GM23338 (cell line): ENCODE results near the gene MROH7. TPM values are rescaled to one million over a fixed set of nuclear protein-coding genes. Genes with fewer than 3 reads are reported as not detected.
"Not testable (repeated sequence)": the region's sequence is repeated elsewhere in the genome, so short reads cannot be mapped to it uniquely, and the experiment has no call there.

ENCODE experiments used
- ATAC-seq: fragments of 200-7000 bp; cut with Tn5 transposase; 3 replicates; pipeline ENCODE4 v1.9.1; 2020
- DNase-seq: peaks from one replicate; pipeline ENCODE4 v3.0.0-alpha.2; 2015; ENCODE audit warnings: low spot score
- H2AFZ ChIP-seq: fragments of 200-600 bp; sonication (generic); 2 replicates; pipeline ENCODE4 v1.8.0; 2016; ENCODE audit warnings: antibody characterized with exemption, mild to moderate bottlenecking, moderate library complexity
- H3F3A ChIP-seq: fragments of 200-600 bp; sonication (generic); replicated peaks from 2 replicates; pipeline ENCODE4 v1.8.0; 2017; ENCODE audit warnings: antibody characterized with exemption, mixed run types, low read depth
- H3K27ac ChIP-seq: fragments of 200-600 bp; sonication (generic); 2 replicates; pipeline ENCODE4 v1.6.1; 2016; ENCODE audit warnings: low read depth
- H3K27me3 ChIP-seq: fragments of 200-600 bp; sonication (generic); 2 replicates; pipeline ENCODE4 v1.8.0; 2016; ENCODE audit warnings: mild to moderate bottlenecking, mixed run types, moderate library complexity; ENCODE audit not compliant: insufficient read depth
- H3K36me3 ChIP-seq: fragments of 200-600 bp; sonication (generic); 2 replicates; pipeline ENCODE4 v1.8.0; 2016; ENCODE audit warnings: mild to moderate bottlenecking; ENCODE audit not compliant: insufficient read depth
- H3K4me1 ChIP-seq: fragments of 200-600 bp; sonication (generic); 2 replicates; pipeline ENCODE4 v1.8.0; 2016; ENCODE audit warnings: mild to moderate bottlenecking, moderate library complexity; ENCODE audit not compliant: insufficient read depth
- H3K4me2 ChIP-seq: fragments of 200-600 bp; sonication (generic); 2 replicates; pipeline ENCODE4 v1.7.1; 2017; ENCODE audit warnings: mixed run types
- H3K4me3 ChIP-seq: fragments of 200-600 bp; sonication (generic); 2 replicates; pipeline ENCODE4 v1.6.1; 2016; ENCODE audit warnings: mixed run types
- H3K79me2 ChIP-seq: fragments of 200-600 bp; sonication (generic); replicated peaks from 2 replicates; pipeline ENCODE4 v1.8.0; 2017; ENCODE audit warnings: mild to moderate bottlenecking; ENCODE audit not compliant: insufficient read depth
- H3K9me2 ChIP-seq: fragments of 200-600 bp; sonication (generic); 2 replicates; pipeline ENCODE4 v1.8.0; 2017; ENCODE audit not compliant: insufficient read depth
- H4K20me1 ChIP-seq: fragments of 200-600 bp; sonication (generic); replicated peaks from 2 replicates; pipeline ENCODE4 v1.8.0; 2017; ENCODE audit warnings: mild to moderate bottlenecking; ENCODE audit not compliant: insufficient read depth
- H3K27ac Mint-ChIP-seq: 2 replicates; pipeline ENCODE4 v1.8.0; 2020; ENCODE audit warnings: inconsistent platforms, mild to moderate bottlenecking, moderate library complexity, mixed read lengths
- H3K27me3 Mint-ChIP-seq: 3 replicates; pipeline ENCODE4 v1.8.0; 2022; ENCODE audit warnings: low read depth, mild to moderate bottlenecking, moderate library complexity, mixed read lengths, inconsistent platforms; ENCODE audit not compliant: insufficient read depth, poor library complexity
- H3K36me3 Mint-ChIP-seq: 3 replicates; pipeline ENCODE4 v1.8.0; 2021; ENCODE audit warnings: low read depth, mild to moderate bottlenecking, inconsistent platforms, moderate library complexity, mixed read lengths
- H3K4me1 Mint-ChIP-seq: 3 replicates; pipeline ENCODE4 v1.8.0; 2020; ENCODE audit warnings: mild to moderate bottlenecking, inconsistent platforms, mixed read lengths
- H3K4me3 Mint-ChIP-seq: 3 replicates; pipeline ENCODE4 v1.8.0; 2021; ENCODE audit warnings: moderate library complexity, mild to moderate bottlenecking, inconsistent platforms, mixed read lengths
- H3K9me3 Mint-ChIP-seq: 3 replicates; pipeline ENCODE4 v1.8.0; 2020; ENCODE audit warnings: moderate library complexity, mild to moderate bottlenecking, inconsistent platforms, mixed read lengths
- EZH2phosphoT487 ChIP-seq: fragments of 200-600 bp; sonication (generic); IDR thresholded peaks from one replicate; pipeline ENCODE4 v1.8.1; 2018; ENCODE audit warnings: antibody characterized with exemption; ENCODE audit not compliant: unreplicated experiment
- NANOG ChIP-seq: IDR thresholded peaks from 2 replicates; pipeline ENCODE4 v1.6.1; 2016; ENCODE audit warnings: antibody characterized with exemption, borderline replicate concordance
- polyA plus RNA-seq: library from polyadenylated mRNA; unstranded; fragments of >200 nt; fragmentation: Nextera tagmentation; extraction: Ambion mirVana; gene quantifications from 2 replicates; pipeline ENCODE4 v1.2.1, GENCODE V29; 2016
- total RNA-seq: library from RNA; depleted of rRNA; stranded (reverse); fragments of >200 nt; shearing (Covaris generic); gene quantifications from 2 replicates; pipeline ENCODE4 v1.2.3, GENCODE V29; 2014
- TF ChIP-seq, protein P1 (sequence below): IDR thresholded peaks from one replicate; pipeline ENCODE4 v1.6.1; 2018; ENCODE audit warnings: antibody characterized with exemption; ENCODE audit not compliant: unreplicated experiment

MROH7 gene
- total and polyA plus RNA-seq, 2 experiments from 2014 or later: 0.17 TPM; not detected in 1

DNA sequence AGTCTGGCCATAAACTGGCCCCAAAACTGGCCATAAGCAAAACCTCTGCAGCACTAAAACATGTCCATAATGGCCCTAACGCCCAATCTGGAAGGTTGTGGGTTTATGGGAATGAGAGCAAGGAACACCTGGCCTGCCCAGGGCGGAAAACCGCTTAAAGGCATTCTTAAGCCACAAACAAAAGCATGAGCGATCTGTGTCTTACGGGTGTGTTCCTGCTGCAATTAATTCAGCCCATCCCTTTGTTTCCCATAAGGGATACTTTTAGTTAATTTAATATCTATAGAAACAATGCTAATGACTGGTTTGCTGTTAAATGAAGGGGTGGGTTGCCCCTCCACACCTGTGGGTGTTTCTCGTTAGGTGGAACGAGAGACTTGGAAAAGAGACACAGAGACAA lies 5.8 kb upstream of the MROH7 start:
- H3K79me2 ChIP-seq, H3K4me3 ChIP-seq, H3K27ac ChIP-seq, H2AFZ ChIP-seq, H3K4me3 Mint-ChIP-seq, H3K27me3 ChIP-seq, H3K9me2 ChIP-seq, H3K36me3 ChIP-seq, H3K27ac Mint-ChIP-seq, H3K36me3 Mint-ChIP-seq, H3K27me3 Mint-ChIP-seq, H4K20me1 ChIP-seq, ATAC-seq, H3K4me1 Mint-ChIP-seq, H3K4me1 ChIP-seq, H3F3A ChIP-seq, DNase-seq, H3K4me2 ChIP-seq: not testable (repeated sequence)
- H3K9me3 Mint-ChIP-seq: peaks cover 28% of the 10 kb centered on the region

DNA sequence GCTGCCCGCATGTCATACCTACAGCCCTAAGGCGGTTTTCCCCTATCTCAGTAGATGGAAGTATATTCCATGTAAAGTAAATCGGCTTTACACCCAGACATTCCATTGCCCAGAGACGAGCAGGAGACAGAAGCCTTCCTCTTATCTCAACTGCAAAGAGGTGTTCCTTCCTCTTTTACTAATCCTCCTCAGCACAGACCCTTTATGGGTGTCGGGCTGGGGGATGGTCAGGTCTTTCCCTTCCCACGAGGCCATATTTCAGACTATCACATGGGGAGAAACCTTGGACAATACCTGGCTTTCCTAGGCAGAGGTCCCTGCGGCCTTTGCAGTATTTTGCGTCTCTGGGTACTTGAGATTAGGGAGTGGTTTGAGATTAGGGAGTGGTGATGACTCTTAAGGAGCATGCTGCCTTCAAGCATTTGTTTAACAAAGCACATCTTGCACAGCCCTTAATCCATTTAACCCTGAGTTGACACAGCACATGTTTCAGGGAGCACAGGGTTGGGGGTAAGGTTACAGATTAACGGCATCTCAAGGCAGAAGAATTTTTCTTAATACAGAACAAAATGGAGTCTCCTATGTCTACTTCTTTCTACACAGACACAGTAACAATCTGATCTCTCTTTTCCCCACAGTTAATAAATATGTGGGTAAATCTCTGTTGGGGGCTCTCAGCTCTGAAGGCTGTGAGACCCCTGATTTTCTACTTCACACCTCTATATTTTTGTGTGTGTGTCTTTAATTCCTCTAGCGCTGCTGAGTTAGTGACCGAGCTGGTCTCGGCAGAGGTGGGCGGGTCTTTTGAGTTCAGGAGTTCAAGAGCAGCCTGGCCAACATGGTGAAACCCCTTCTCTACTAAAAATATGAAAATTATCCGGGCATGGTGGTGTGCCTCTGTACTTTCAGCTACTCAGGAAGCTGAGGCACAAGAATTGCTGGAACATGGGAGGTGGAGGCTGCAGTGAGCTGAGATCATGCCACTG lies 4.8 kb upstream of the MROH7 start:
- not testable (repeated sequence) for ATAC-seq, H3K27me3 ChIP-seq, DNase-seq, H3K36me3 Mint-ChIP-seq, H3K4me1 ChIP-seq, H3K79me2 ChIP-seq, H3K27ac ChIP-seq, H3K9me2 ChIP-seq, H3K4me3 ChIP-seq, H3K27me3 Mint-ChIP-seq, H3K4me1 Mint-ChIP-seq, H3K36me3 ChIP-seq, H2AFZ ChIP-seq, H3K4me2 ChIP-seq, H4K20me1 ChIP-seq, H3K4me3 Mint-ChIP-seq, H3K27ac Mint-ChIP-seq, H3F3A ChIP-seq
- peaks cover 24% of the 10 kb centered on the region for H3K9me3 Mint-ChIP-seq

DNA sequence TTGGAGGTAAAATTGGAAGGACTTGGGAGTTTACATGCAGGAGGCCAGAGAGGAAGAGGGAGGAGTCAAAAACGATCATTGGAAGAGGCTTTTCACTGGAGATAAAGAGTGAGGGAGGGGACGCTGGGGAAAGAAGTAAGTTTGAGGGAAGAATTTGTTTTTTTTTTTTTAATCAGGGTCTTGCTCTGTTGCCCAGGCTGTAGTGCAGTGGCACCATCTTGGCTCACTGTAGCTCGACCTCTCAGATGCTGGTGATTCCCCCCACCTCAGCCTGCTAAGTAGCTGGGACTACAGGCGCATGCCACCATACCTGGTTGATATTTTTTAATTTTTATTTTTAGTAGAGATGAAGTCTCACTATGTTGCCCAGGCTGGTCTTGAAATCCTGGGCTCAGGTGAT lies 1.2 kb upstream of the MROH7 start:
- peaks cover 10% of the 10 kb centered on the region; the same call in 1 of the 3 replicates for H3K36me3 Mint-ChIP-seq
- Histone ChIP-seq H3K4me1 (no peaks in the 10 kb centered on the region), H3K4me2 (no peak overlapping the region), H3K9me2 (no peaks in the 10 kb centered on the region), H3K36me3 (no peaks in the 10 kb centered on the region), H3K79me2 (no peaks in the 10 kb centered on the region), H3K4me3 (no peak overlapping the region), H3K27me3 (no peaks in the 10 kb centered on the region), H4K20me1 (no peaks in the 10 kb centered on the region), H3F3A (no peaks in the 10 kb centered on the region), H3K27ac (no peak overlapping the region), H2AFZ (peak overlapping the region; percentile 78; the same call in 1 of the 2 replicates)
- TF ChIP-seq EZH2phosphoT487 (no peak), NANOG (no peak)
- TF ChIP-seq, protein P1, sequence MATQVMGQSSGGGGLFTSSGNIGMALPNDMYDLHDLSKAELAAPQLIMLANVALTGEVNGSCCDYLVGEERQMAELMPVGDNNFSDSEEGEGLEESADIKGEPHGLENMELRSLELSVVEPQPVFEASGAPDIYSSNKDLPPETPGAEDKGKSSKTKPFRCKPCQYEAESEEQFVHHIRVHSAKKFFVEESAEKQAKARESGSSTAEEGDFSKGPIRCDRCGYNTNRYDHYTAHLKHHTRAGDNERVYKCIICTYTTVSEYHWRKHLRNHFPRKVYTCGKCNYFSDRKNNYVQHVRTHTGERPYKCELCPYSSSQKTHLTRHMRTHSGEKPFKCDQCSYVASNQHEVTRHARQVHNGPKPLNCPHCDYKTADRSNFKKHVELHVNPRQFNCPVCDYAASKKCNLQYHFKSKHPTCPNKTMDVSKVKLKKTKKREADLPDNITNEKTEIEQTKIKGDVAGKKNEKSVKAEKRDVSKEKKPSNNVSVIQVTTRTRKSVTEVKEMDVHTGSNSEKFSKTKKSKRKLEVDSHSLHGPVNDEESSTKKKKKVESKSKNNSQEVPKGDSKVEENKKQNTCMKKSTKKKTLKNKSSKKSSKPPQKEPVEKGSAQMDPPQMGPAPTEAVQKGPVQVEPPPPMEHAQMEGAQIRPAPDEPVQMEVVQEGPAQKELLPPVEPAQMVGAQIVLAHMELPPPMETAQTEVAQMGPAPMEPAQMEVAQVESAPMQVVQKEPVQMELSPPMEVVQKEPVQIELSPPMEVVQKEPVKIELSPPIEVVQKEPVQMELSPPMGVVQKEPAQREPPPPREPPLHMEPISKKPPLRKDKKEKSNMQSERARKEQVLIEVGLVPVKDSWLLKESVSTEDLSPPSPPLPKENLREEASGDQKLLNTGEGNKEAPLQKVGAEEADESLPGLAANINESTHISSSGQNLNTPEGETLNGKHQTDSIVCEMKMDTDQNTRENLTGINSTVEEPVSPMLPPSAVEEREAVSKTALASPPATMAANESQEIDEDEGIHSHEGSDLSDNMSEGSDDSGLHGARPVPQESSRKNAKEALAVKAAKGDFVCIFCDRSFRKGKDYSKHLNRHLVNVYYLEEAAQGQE: no peak
- H3K4me3 Mint-ChIP-seq: no peak overlapping the region
- ATAC-seq: no peak
- no peaks in the 10 kb centered on the region for H3K4me1 Mint-ChIP-seq
- DNase-seq: no peak
- H3K9me3 Mint-ChIP-seq: peaks cover 31% of the 10 kb centered on the region
- H3K27ac Mint-ChIP-seq: no peak overlapping the region
- peaks cover 8% of the 10 kb centered on the region for H3K27me3 Mint-ChIP-seq
